ENCODE results near the gene PLBD2.

Gene PLBD2

GRCh38 chr12:113371808-113372207 is 13.4 kb downstream of the PLBD2 start:
- no peak for DNase-seq

- DNase-seq = no peak
These were observed 14.0 kb downstream of the PLBD2 start for GRCh38 chr12:113372371-113372770.

DNA sequence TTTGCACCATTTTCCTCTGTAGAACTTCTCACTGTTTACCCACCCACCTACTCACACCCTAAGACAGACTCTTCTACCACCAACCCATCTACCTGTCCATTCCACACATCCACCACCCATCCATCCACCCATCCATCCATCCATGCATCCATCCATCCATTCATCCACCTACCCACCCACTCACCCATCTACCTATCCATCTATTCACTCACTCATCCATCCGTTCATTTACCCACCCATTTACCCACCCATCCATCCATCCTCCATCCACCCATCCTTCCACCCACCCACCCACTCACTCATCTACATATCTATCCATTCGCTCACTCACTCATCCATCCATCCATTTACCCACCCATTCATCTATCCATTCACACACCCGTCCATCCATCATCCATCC is 15.1 kb downstream of the PLBD2 start:
- DNase-seq = no peak

DNA sequence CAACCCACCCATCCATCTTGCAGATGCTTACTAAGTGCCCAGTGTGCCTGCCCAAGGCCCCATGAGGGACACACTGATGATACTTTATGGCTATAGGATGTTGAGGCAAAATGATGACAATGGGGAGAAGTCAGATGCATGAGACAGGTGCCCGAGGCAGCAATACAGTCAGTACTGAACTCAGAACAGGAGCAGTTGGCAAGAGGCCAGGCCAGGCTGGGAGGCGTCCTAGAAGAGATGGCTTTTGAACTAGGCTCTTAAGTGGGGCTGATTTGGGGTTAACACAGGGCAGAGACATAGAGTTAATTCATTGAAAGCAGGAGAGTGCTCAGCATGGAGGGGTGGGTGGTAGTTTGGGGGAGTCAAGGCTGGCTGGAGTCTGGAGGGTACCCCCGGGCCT is 15.6 kb downstream of the PLBD2 start:
- DNase-seq = no peak

- DNase-seq = no peak
These were observed 16.5 kb downstream of the PLBD2 start for GRCh38 chr12:113374823-113375428.

- DNase-seq = no peak
These were observed 19.9 kb downstream of the PLBD2 start for GRCh38 chr12:113378291-113378690.

DNA sequence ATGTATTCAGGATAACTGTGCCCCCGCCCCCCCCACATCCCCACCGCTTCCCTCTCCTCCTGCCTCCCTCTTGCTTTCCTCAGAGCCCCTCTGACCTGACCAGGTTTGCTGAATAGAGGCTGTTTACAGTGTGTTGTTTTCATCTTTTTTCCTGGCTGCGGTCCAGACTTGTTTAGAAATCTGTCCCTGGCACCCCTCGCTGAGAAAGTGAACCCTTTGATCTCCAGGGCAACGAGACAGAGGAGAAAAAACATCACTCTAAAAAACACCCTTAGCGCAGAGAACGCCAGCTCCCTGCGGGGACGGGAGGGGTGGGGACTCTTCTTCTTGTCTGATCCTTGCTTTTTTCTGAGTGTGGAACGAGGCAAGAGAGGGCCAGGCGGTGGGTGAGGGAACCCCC is 22.8 kb downstream of the PLBD2 start:
- DNase-seq = no peak

DNA sequence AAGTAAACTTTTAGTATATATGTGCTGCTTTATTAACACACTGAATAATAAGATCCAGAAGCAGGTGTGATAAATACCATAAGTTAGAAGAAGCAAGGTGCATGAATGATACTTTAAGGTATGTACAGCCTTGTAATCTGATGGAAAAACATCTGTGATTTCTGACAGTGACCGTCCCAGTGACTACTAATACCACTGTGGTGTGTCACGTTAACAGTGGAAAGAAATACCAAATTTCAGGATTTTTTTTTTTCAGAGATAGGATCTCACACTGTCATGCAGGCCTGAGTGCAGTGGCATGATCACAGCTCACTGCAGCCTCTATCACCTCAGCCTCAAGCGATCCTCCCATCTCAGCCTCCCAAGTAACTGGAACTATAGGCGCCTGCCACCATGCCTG is 23.8 kb downstream of the PLBD2 start:
- DNase-seq = no peak

GRCh38 chr12:113384778-113385177 is 26.4 kb downstream of the PLBD2 start:
- DNase-seq = no peak

DNA sequence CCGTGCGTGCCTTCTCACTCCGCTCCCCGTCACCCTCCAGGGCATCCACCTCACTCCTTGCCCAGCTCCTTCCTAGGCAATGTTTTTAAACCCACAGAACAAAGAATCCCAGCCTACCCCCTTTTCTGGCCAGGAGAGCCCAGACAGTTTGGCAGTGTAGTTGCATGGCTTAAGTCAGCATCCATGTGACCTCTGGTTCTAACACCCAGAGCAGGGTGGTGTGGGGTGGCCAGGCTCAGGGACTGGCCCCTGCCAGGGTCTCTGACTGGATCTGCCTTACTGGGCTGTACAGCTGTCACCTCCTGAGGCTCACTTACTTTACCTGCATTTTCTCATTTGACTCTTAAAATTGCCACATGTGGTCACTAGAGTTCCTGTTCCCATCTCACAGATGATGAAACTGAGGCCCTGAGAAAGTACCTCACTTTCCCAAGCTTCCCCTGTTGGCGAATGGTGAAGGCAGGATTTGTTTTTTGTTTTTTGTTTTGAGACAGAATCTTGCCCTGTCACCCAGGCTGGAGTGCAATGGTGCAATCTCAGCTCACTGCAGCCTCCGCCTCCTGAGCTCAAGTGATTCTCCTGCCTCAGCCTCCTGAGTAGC is 27.0 kb downstream of the PLBD2 start:
- no peak for DNase-seq

GRCh38 chr12:113386866-113387566 is 28.6 kb downstream of the PLBD2 start:
- no peak for DNase-seq

- DNase-seq = no peak
These were observed 29.2 kb downstream of the PLBD2 start for GRCh38 chr12:113387631-113388030.

- DNase-seq = no peak
These were observed 30.0 kb downstream of the PLBD2 start for GRCh38 chr12:113388351-113388750.

DNA sequence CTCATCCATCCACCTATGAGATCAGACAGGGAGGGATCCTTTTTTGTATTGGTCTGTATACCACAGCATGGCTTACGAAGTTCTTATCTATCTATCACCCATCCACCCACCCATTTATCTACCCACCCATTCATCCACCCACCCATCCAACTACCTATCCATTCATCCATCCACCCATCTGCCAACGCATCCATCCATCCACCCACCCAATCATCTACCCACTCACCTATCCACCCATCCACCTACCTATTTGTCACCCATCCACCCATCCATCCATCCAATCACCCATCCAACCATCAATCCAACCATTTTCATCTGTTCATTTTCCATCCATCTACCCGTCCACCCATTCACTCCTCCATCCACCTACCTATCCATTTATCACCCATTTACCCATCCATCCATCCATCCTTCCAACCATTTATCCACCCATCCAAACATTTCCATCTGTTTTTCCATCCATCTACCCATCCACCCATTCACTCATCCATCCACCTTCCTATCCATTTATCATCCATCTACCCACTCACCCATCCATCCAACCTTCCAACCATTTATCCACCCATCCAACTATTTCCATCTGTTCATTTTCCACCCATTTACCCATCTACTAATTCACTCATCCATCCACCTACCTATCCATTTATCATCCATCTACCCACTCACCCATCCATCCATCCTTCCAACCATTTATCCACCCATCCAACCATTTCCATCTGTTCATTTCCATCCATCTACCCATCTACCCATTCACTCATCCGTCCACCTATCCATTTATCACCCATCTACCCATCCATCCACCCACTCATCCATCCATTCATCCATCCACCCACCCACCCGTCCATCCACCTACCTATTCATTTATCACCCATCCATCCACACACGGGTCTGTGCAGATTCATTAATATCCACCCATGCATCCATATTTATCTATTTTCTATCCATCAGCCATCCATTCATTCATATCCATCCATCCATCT is 32.0 kb downstream of the PLBD2 start:
- no peak for DNase-seq

GRCh38 chr12:113391145-113391544 is 32.8 kb downstream of the PLBD2 start:
- DNase-seq = no peak

- DNase-seq = no peak
These were observed 33.4 kb downstream of the PLBD2 start for GRCh38 chr12:113391650-113392337.

DNA sequence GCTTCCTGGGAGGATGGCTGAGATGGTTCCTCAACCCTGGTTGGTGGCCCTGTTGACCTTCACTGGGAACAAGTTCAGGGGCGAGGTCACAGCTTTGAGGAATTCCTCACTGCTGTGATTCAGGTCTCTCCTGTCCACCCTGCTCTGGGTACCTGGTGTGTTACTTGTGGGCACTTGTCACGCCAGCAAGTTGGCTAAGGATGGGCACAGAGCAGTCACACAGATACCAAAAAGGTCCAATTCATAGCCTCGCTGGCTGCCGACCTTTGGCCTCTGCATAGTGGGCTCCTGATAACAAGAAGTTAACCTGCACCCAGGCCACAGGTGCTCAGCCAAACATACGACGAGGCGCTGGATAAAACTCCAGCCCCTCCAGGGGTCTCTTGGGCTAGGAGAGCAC is 34.1 kb downstream of the PLBD2 start:
- DNase-seq = no peak

- DNase-seq = no peak
These were observed 34.7 kb downstream of the PLBD2 start for GRCh38 chr12:113392988-113393579.

GRCh38 chr12:113393749-113394148 is 35.4 kb downstream of the PLBD2 start:
- DNase-seq = no peak

GRCh38 chr12:113395119-113395518 is 36.7 kb downstream of the PLBD2 start:
- no peak for DNase-seq

- no peak for DNase-seq
These were observed 37.8 kb downstream of the PLBD2 start for GRCh38 chr12:113396200-113396599.

DNA sequence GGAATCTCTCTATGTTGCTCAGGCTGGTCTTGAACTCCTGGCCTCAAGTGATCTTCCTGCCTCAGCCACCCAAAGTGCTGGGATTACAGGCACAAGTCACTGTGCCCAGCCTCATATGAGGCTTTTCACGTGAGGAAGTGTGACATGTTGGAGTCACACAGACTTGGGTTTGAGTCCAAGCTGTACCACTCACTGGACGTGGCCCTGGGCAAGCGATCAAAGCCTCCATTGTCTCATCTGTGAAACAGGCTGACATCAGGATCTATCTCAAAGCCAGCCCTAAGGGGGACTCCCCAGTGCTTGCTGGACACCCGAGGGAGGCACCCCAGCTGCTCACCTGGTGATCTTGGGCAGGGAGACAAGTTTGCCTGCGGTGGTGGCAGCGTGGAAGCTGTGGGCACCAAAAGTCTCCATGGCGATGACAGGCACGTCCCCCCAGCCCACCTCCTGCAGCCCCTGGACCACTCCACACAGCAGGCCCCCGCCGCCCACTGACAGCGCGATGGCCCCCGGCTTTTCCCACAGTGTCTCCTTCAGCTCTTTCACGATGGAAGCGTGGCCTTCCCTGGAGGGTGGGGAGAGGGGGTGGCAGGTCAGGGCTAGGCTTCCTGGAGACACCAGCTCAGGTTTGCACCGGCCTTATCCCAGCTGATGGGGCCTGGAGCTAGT is 38.6 kb downstream of the PLBD2 start:
- no peak for DNase-seq

Data from NCI-H2171 treated with DMSO at 0.1 percent for 48 hours (cell line).